ENCODE results near the gene B3GALT4. TPM values are rescaled to one million over a fixed set of nuclear protein-coding genes. Genes with fewer than 3 reads are reported as not detected.
"Not testable (repeated sequence)": the region's sequence is repeated elsewhere in the genome, so short reads cannot be mapped to it uniquely, and the experiment has no call there.

B3GALT4 gene
- polyA plus RNA-seq, 6 donors from 2014 or later, result 18.3 to 31.6 (median 22.2) TPM

DNA sequence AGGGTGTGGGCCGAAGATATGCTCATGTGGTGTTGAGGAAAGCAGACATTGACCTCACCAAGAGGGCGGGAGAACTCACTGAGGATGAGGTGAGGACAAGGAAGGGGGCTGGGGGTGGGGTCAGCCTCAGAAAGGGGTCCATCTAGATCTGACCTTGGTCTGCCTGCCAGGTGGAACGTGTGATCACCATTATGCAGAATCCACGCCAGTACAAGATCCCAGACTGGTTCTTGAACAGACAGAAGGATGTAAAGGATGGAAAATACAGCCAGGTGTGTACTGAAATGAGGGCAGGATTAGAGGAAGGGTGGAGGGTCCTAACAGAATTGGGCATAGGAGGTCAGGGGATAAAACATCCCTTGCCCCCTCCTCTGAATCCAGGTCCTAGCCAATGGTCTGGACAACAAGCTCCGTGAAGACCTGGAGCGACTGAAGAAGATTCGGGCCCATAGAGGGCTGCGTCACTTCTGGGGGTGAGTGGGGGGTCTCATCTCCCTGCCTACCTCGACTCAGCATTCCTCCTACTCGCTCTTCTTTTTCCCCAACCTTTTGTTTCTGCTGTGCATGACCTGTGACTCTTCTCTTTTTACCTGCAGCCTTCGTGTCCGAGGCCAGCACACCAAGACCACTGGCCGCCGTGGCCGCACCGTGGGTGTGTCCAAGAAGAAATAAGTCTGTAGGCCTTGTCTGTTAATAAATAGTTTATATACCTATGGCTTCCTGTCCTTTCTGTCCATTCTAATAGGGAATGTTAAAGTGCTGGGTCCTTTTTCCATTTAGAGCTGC is 935 bp upstream of the B3GALT4 start:
- H3K9me3 Mint-ChIP-seq; ATAC-seq (ENCODE audit: low read depth in 2 of 2); DNase-seq; H3K36me3 Mint-ChIP-seq; H3K27me3 Mint-ChIP-seq: not testable (repeated sequence)
- Mint-ChIP-seq H3K4me1 (peaks cover 54 to 80% (median 79%) of the 10 kb centered on the region in 3 donors), H3K4me3 (peak overlapping the region; percentile 85 to 95 (median 92)), H3K27ac (peak overlapping the region; percentile 59 to 96 (median 92))

DNA sequence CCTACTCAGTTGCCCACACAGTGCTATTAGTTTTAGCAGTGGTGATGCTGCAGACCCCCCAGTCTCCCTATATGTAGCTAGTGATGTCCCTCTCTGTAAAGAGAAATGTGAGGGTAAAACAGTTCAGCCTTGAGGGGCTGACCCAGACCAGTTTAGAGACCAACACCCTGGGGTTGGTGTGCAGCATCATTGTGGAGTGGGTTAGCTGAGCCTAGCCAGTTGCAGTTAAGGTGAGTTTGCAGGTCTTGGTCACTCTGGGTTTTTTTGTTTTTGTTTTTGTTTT is 401 bp upstream of the B3GALT4 start:
- H3K9me3 Mint-ChIP-seq, result no peaks in the 10 kb centered on the region
- peaks cover 4 to 8% of the 10 kb centered on the region in 2 donors for H3K36me3 Mint-ChIP-seq
- peaks cover 58 to 77% (median 74%) of the 10 kb centered on the region in 3 donors for H3K4me1 Mint-ChIP-seq
- no peak for ATAC-seq (ENCODE audit: low read depth in 2 of 2)
- H3K4me3 Mint-ChIP-seq, result peak overlapping the region; percentile 85 to 95 (median 92)
- DNase-seq, result no peak
- no peaks in the 10 kb centered on the region for H3K27me3 Mint-ChIP-seq
- peak overlapping the region; percentile 59 to 96 (median 92) for H3K27ac Mint-ChIP-seq

DNA sequence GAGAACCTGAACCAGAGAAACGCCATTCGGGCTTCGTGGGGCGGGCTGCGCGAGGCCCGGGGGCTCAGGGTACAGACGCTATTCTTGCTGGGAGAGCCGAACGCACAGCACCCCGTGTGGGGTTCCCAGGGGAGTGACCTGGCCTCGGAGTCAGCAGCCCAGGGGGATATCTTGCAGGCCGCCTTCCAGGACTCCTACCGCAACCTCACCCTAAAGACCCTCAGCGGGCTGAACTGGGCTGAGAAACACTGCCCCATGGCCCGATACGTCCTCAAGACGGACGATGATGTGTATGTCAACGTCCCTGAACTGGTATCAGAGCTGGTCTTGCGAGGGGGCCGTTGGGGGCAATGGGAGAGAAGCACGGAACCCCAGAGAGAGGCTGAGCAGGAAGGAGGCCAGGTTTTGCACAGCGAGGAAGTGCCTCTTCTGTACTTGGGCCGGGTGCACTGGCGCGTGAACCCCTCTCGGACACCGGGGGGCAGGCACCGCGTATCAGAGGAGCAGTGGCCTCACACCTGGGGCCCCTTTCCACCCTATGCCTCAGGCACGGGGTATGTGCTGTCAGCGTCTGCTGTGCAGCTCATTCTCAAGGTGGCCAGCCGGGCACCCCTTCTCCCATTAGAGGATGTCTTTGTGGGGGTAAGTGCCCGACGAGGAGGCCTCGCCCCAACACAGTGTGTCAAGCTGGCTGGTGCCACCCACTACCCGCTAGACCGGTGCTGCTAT is 904 bp downstream of the B3GALT4 start:
- DNase-seq (no peak), ATAC-seq (ENCODE audit: low read depth in 2 of 2) (peak; percentile 18 to 21)
- H3K36me3 Mint-ChIP-seq, result peaks cover 4 to 8% of the 10 kb centered on the region in 2 donors
- H3K27ac Mint-ChIP-seq, result peak overlapping the region in 5 of 6 donors; percentile 79 to 96 (median 90)
- H3K27me3 Mint-ChIP-seq, result no peaks in the 10 kb centered on the region
- H3K4me1 Mint-ChIP-seq, result peaks cover 50 to 69% (median 62%) of the 10 kb centered on the region in 3 donors
- peak overlapping the region; percentile 87 to 97 (median 92) for H3K4me3 Mint-ChIP-seq
- no peaks in the 10 kb centered on the region for H3K9me3 Mint-ChIP-seq

DNA sequence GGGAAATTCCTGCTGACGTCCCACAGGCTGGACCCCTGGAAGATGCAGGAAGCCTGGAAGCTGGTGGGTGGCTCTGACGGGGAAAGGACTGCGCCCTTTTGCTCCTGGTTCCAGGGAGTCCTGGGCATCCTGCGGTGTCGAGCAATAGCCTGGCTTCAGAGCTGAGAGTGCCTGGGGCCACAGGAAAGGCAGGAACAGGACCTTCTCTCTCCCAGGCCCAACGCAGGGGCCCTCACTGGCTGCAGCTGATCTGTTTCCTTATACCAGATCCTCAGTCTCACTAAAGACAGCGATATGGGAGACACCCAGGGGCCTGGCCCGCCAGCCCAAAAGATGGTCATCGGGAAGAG is 1.4 kb downstream of the B3GALT4 start:
- no peak for ATAC-seq (ENCODE audit: low read depth in 2 of 2)

DNA sequence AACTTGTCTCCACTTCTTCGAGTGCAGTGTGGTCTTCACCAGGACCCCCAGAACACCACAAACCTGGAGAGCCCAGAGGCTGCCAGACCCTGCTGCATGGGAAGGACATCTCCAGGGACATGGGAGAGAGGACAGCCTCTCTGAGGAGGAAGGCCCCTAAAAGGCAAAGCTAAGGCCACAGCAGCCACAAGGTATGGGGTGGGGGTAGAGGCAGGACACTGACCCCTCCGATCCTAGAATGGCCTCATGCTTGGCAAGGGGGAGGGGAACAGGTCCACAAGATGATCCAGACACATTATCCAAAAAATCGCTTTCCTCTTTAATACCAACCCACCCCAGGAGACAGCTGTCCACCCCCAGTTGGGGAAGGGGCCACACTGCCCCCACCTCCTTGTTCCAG is 1.9 kb downstream of the B3GALT4 start:
- Mint-ChIP-seq H3K4me1 (peaks cover 43 to 59% (median 52%) of the 10 kb centered on the region in 3 donors), H3K27ac (peak overlapping the region in 2 of 6 donors; percentile 95 to 96), H3K9me3 (no peaks in the 10 kb centered on the region), H3K4me3 (peak overlapping the region in 6 of 8 donors; percentile 15 to 95 (median 74)), H3K27me3 (no peaks in the 10 kb centered on the region), H3K36me3 (peaks cover 4 to 8% of the 10 kb centered on the region in 2 donors)
- DNase-seq, result no peak
- ATAC-seq (ENCODE audit: low read depth in 2 of 2), result no peak

More for the DNA sequence above, 1.4 kb downstream of the B3GALT4 start:
- DNase-seq, result no peak
- no peaks in the 10 kb centered on the region for H3K9me3 Mint-ChIP-seq
- H3K27ac Mint-ChIP-seq, result peak overlapping the region in 2 of 6 donors; percentile 95 to 96
- peaks cover 4 to 8% of the 10 kb centered on the region in 2 donors for H3K36me3 Mint-ChIP-seq
- no peaks in the 10 kb centered on the region for H3K27me3 Mint-ChIP-seq
- H3K4me1 Mint-ChIP-seq, result peaks cover 45 to 64% (median 57%) of the 10 kb centered on the region in 3 donors
- H3K4me3 Mint-ChIP-seq, result peak overlapping the region in 7 of 8 donors; percentile 36 to 97 (median 92)

DNA sequence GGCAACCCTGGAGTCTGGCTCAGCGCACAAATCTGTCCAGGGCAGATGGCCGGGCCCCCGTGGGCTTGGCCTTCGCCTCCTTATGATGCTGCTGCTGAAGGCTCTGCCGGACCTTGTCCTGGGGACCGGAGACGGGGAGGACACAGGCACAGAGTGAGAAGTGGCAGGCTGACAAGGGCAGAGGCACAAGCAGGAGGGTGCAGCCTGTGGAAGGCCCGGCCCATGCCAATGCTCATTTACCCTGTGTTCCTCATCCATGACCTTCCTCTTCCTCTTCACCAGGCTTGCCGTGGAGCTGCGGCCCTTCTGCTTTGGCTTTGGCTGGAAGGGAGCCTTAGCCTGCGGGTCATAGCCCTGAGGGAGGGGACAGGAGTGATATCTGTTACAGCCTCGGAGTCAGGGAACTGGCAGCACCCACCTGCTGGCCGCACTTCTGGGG is 2.4 kb downstream of the B3GALT4 start:
- ATAC-seq (ENCODE audit: low read depth in 2 of 2), result no peak
- H3K27me3 Mint-ChIP-seq, result no peaks in the 10 kb centered on the region
- peak overlapping the region in 3 of 6 donors; percentile 56 to 77 (median 57) for H3K27ac Mint-ChIP-seq
- peaks cover 3 to 6% of the 10 kb centered on the region in 2 donors for H3K36me3 Mint-ChIP-seq
- H3K4me1 Mint-ChIP-seq, result peaks cover 40 to 58% (median 48%) of the 10 kb centered on the region in 3 donors
- H3K4me3 Mint-ChIP-seq, result peak overlapping the region in 4 of 8 donors; percentile 61 to 92 (median 76)
- DNase-seq, result no peak
- H3K9me3 Mint-ChIP-seq, result no peaks in the 10 kb centered on the region

DNA sequence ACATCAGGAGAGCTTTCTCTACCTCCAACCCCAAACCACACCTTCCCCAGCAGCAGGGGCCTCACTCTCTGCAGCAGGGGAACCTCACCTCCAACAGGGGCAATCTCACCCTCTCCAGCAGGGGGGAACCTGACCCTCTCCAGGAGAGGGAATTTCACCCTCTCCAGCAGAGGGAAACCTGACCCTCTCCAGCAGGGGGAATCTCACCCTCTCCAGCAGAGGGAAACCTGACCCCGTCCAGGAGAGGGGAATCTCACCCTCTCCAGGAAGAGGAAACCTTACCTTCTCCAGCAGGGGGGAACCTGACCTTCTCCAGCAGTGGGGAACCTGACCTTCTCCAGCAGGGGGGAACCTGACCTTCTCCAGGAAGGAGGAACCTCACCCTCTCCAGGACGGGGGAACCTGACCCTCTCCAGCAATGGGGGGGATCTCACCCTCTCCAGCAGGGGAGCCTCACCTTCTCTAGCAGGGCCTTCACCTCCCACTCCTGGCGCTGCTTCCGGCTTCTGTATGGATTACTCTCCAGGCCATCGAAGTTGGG is 3.1 kb downstream of the B3GALT4 start:
- Mint-ChIP-seq H3K27ac (peak overlapping the region in 3 of 6 donors; percentile 18 to 83 (median 57)), H3K9me3 (no peaks in the 10 kb centered on the region), H3K4me3 (peak overlapping the region in 1 of 8 donors; percentile 92), H3K4me1 (peaks cover 33 to 51% (median 40%) of the 10 kb centered on the region in 3 donors), H3K36me3 (no peaks in the 10 kb centered on the region), H3K27me3 (no peaks in the 10 kb centered on the region)
- DNase-seq (no peak), ATAC-seq (ENCODE audit: low read depth in 2 of 2) (no peak)

DNA sequence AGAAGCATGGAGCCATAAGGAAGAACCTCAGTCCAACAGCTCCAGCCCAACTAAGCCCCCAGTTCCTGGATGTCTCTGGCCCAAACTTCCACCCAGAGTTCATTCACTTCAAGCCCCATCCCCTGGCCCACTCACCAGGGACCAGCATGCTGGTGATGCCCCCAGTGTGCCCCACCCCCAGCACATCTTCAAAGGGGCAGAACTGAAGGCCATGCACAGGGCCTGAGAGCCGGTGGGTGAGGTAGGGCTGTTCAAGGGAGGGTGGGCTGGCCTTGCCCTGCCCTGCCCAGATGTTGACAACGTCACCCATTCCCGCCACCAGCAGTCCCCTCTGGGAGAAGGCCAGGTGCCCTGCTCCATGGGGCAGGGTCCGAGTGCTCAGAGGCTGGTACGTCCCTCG is 3.6 kb downstream of the B3GALT4 start:
- DNase-seq (no peak), ATAC-seq (ENCODE audit: low read depth in 2 of 2) (no peak)
- H3K36me3 Mint-ChIP-seq, result no peaks in the 10 kb centered on the region
- no peaks in the 10 kb centered on the region for H3K9me3 Mint-ChIP-seq
- H3K4me1 Mint-ChIP-seq, result peaks cover 32 to 46% (median 37%) of the 10 kb centered on the region in 3 donors
- H3K27ac Mint-ChIP-seq, result peak overlapping the region in 4 of 6 donors; percentile 18 to 83 (median 68)
- H3K27me3 Mint-ChIP-seq, result no peaks in the 10 kb centered on the region
- H3K4me3 Mint-ChIP-seq, result peak overlapping the region in 1 of 8 donors; percentile 92

DNA sequence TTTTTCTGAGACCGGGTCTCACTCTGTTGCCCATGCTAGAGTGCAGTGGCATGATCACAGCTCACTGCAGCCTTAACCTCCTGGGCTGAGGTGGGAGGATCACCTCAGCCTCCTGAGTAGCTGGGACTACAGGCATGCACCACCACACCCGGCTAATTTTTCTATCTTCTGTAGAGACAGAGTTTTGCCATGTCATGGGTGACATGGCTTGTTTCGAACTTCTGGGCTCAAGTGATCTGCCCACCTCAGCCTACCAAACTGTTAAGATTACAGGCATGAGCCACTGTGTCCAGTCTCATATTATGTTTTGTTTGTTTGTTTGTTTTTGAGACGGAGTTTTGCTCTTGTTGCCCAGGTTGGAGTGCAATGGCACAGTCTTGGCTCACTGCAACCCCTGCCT is 8.3 kb downstream of the B3GALT4 start:
- ATAC-seq (ENCODE audit: low read depth in 2 of 2); H3K9me3 Mint-ChIP-seq; DNase-seq; H3K27me3 Mint-ChIP-seq; H3K27ac Mint-ChIP-seq: not testable (repeated sequence)
- H3K4me1 Mint-ChIP-seq, result peaks cover 32 to 50% (median 38%) of the 10 kb centered on the region in 3 donors
- H3K36me3 Mint-ChIP-seq, result peaks cover 5 to 11% of the 10 kb centered on the region in 2 donors
- peak overlapping the region in 1 of 8 donors; percentile 32 for H3K4me3 Mint-ChIP-seq

DNA sequence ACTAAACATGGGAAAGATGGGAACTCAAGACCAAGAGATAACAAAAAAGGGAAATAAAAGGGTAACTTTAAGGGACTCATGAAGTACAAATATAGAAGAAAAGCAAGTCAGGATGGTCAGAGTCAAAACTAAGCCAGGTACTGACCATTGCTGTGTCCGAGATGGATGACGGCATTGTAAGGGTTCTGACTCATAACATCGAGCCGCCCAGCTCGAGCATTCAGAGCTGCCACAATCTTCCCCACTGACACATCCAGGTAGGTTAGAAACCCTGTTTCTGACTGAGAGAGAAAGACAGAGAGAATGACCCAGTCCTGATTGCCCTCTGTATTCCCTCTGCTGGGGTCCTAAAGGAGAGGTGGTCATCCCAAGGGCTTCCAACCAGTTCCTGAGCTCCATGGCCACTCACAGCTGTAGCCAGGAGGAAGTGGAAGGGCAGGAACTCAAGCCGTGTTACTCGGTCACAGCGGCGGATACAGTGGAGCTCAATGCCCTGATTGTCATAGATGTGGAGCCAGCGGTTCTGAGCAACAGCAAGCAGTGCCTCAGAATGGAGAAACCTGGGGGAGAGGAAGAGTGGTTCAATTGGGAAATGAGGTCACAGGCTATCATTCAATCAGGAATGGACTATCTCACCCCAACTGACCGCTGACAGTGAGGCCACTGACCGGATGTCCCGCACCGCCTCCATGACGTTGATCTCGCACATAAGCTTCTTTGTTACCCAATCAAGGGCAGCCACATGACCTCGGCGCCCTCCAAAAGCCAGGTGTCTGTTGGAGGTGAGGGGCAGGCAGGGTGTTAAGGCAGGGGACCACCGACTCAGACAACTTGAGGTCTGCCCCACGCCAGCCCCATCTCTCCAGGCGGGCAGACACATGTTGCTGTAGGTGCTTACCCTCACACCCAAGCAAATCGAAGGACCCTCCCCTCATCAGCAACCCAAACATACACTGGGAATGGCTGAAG is 10.3 kb downstream of the B3GALT4 start:
- DNase-seq, result no peak
- H3K4me3 Mint-ChIP-seq, result peak overlapping the region; percentile 68 to 99 (median 95)
- H3K27ac Mint-ChIP-seq, result peak overlapping the region in 3 of 6 donors; percentile 64 to 83 (median 64)
- peaks cover 5 to 11% of the 10 kb centered on the region in 2 donors for H3K36me3 Mint-ChIP-seq
- no peaks in the 10 kb centered on the region for H3K27me3 Mint-ChIP-seq
- ATAC-seq (ENCODE audit: low read depth in 2 of 2), result no peak
- peaks cover 40 to 51% (median 49%) of the 10 kb centered on the region in 3 donors for H3K4me1 Mint-ChIP-seq
- no peaks in the 10 kb centered on the region for H3K9me3 Mint-ChIP-seq

DNA sequence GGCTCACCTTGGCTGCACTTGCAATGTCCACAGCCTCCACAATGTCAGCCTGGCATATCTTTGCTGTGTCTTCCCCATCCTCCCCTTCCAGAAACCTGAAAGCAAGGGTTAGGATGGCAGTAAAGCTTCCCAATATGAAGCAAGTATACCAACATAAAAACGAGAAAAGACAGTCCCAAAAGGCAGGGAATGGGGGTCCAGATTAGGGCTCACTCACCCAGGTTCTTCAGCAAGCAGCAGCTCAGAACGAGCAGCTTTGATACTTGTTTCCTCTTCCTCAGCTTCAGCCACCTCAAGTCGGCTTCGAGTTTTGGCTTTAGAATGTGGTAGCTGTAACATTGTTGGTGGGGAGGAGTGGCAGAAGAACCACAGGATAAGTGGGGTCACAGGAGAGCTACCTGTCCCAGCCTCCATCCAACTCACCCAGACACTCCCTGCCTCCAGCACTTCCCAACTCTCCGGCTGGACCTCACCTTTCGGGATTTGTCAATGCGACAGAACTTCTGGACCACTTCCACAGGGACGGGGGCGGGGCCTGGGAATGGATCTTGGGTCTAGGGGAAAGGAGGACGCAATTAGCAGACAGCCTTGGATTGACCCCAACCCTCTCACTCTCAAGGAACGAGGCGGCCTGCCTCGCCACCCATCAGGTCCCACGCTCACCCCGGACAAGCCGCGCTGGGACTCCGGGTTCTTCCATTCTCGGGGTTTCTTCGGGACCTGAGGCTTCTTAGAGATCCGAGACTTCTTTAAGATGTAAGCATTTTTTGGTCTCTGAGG is 11.4 kb downstream of the B3GALT4 start:
- H3K27me3 Mint-ChIP-seq, result no peaks in the 10 kb centered on the region
- H3K4me1 Mint-ChIP-seq, result peaks cover 40 to 54% (median 51%) of the 10 kb centered on the region in 3 donors
- H3K4me3 Mint-ChIP-seq, result peak overlapping the region; percentile 93 to 100 (median 98)
- no peak for DNase-seq
- peaks cover 5 to 11% of the 10 kb centered on the region in 2 donors for H3K36me3 Mint-ChIP-seq
- no peak for ATAC-seq (ENCODE audit: low read depth in 2 of 2)
- H3K27ac Mint-ChIP-seq, result peak overlapping the region in 5 of 6 donors; percentile 88 to 98 (median 97)
- no peaks in the 10 kb centered on the region for H3K9me3 Mint-ChIP-seq
